RWPE1 (cell line): Measurements from ENCODE around the gene DOP1B.
"Not testable (repeated sequence)": the region's sequence is repeated elsewhere in the genome, so short reads cannot be mapped to it uniquely, and the experiment has no call there.

Source experiments
- CTCF ChIA-PET: fragments of 350-600 bp; sonication (Branson Sonifier 250); formaldehyde crosslinking; extraction: SDS; loops from one replicate; lab custom pipeline; 2021; lab: Yijun Ruan, JAX
- POLR2A ChIA-PET: fragments of 400-600 bp; formaldehyde crosslinking; extraction: SDS; loops from one replicate; lab custom pipeline; 2020; ENCODE audit warnings: antibody characterized with exemption; ENCODE audit not compliant: low non-redundant PET; lab: Yijun Ruan, JAX
- DNase-seq: peaks from one replicate; pipeline ENCODE4 v3.0.0; 2012; ENCODE audit warnings: low spot score
- H3K27ac ChIP-seq: fragments of 450-650 bp; 2 replicates; pipeline ENCODE4 v1.5.1; 2017
- TF ChIP-seq, protein P1 (sequence below): fragments of 450-650 bp; conservative IDR thresholded peaks from 2 replicates; pipeline ENCODE4 v1.5.1; 2017; ENCODE audit warnings: low read depth, mild to moderate bottlenecking

The DOP1B gene

DNA sequence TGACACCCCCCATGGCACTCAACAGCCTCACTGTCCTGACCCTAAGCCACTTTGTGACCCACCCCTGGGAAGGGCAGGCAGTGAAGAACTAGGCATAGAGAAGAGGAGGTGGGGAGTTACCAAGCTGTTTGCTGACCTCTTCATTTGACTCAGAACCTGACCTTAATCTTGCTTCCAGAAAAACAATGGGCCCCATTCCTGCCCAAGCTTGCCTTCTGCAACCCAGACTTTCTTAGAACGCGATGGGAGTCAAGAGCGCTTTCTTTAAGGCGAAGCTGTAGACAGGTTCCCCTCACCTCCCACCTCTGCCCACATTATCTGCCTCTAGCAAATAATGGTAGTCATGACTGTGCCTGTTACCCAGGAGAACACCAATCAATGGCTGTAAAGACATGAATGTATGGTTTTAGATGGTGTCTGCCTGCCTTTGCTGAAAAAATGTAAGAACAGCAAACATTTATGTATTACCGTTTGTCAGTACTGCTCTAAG is 30.0 kb upstream of the DOP1B start:
- no peak for DNase-seq

DNA sequence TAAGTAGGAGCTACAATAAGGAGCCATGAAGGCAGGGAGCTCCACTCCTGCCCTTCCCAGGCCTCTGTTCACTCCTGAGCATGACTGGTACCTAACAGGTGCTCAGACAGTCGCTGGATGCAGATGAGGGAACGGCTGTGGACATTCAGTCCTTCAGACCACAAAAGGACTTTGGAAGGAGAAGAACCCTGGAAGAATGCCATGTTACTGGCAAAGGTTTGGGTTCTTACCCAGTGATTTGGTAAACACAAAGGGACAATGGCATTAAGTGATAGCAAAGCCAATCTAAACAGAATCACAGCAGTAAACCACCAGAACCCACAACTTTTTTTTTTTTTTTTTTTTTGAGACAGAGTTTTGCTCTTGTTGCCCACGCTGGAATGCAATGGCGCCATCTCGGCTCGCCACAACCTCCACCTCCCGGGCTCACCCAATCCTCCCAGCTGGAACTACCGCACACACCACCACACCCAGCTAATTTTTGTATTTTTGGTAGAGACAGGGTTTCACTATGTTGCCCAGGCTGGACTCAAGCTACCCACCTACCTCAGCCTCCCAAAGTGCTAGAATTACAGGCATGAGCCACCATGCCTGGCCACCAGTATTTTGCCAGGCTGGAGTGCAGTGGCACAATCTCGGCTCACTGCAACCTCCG is 29.2 kb upstream of the DOP1B start:
- CTCF ChIA-PET, result interaction anchor here (0.7 to 0.8 kb wide), 4 partner anchors 7 to 1235 kb away, joined by 3 to 5 read pairs (median 4); partner anchors contain the start of gene CBR3
- DNase-seq, result no peak
- POLR2A ChIA-PET, result no interaction called here
- peak overlapping the region; percentile 28; the same call in 1 of the 2 replicates for H3K27ac ChIP-seq
- TF ChIP-seq, protein P1, sequence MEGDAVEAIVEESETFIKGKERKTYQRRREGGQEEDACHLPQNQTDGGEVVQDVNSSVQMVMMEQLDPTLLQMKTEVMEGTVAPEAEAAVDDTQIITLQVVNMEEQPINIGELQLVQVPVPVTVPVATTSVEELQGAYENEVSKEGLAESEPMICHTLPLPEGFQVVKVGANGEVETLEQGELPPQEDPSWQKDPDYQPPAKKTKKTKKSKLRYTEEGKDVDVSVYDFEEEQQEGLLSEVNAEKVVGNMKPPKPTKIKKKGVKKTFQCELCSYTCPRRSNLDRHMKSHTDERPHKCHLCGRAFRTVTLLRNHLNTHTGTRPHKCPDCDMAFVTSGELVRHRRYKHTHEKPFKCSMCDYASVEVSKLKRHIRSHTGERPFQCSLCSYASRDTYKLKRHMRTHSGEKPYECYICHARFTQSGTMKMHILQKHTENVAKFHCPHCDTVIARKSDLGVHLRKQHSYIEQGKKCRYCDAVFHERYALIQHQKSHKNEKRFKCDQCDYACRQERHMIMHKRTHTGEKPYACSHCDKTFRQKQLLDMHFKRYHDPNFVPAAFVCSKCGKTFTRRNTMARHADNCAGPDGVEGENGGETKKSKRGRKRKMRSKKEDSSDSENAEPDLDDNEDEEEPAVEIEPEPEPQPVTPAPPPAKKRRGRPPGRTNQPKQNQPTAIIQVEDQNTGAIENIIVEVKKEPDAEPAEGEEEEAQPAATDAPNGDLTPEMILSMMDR, result no peak

More for the DNA sequence above, 30.0 kb upstream of the DOP1B start:
- TF ChIP-seq, protein P1, result no peak
- peak overlapping the region; percentile 74 for H3K27ac ChIP-seq
- POLR2A ChIA-PET, result interaction anchor here (0.7 kb wide), 1 partner anchor 1390 kb away, joined by 3 read pairs; no protein-coding TSS in a partner anchor
- CTCF ChIA-PET, result interaction anchor here (0.5 to 1.5 kb wide), 6 partner anchors 8 to 1827 kb away, joined by 3 to 4 read pairs (median 3); partner anchors contain the start of gene CBR3

DNA sequence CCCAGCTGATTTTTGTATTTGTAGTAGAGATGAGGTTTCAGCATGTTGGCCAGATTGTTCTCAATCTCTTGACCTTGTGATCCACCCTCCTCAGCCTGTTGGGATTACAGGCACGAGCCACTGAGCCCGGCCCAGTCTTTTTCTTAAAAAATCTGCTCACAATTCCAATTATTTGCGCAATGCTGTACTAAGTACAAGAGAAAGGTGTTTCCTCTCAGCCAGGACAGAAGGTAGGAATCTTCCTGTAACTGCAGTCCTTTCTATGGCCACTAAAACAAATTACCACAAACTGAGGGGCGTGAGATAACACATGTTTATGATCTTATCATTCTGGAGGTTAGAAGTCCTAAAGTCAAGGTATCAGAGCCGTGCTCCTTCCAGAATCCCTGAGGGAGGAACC is 28.6 kb upstream of the DOP1B start:
- H3K27ac ChIP-seq, result peak overlapping the region; percentile 28; the same call in 1 of the 2 replicates
- DNase-seq, result no peak
- ChIA-PET POLR2A (no interaction called here), CTCF (interaction anchor here (0.8 kb wide), 1 partner anchor 1235 kb away, joined by 5 read pairs; no protein-coding TSS in a partner anchor)
- TF ChIP-seq, protein P1, result no peak

DNA sequence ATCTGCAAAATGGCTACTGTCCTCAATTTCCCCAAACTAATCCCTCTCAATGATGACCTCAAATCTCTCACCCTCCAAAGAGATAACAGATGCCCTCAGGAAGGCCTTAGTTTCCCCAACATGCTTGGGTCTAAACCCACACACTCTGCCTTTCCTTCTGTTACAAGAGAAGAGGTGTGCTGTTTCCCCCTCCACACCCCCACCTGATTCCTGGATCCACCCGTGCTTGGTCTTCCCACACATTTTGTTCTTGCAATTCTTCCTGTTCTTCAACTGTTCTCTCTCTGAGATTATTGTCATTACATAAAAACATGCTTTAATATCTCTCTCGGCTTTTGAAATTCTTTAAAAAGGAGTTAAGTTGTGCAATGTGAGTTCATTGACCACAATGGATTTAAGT is 27.4 kb upstream of the DOP1B start:
- H3K27ac ChIP-seq, result peak overlapping the region; percentile 50; the same call in 1 of the 2 replicates

DNA sequence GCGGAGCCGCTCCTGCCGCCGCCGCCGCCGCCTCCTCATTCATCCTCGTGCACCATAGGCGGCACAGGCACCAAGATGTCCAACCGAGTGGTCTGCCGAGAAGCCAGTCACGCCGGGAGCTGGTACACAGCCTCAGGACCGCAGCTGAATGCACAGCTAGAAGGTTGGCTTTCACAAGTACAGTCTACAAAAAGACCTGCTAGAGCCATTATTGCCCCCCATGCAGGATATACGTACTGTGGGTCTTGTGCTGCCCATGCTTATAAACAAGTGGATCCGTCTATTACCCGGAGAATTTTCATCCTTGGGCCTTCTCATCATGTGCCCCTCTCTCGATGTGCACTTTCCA is 26.2 kb upstream of the DOP1B start:
- CTCF ChIA-PET, DNase-seq, POLR2A ChIA-PET: not testable (repeated sequence)
- peak overlapping the region; percentile 50 for H3K27ac ChIP-seq

More for the DNA sequence above, 27.4 kb upstream of the DOP1B start:
- ChIA-PET CTCF (no interaction called here), POLR2A (no interaction called here)
- no peak for DNase-seq
- TF ChIP-seq, protein P1, result no peak

DNA sequence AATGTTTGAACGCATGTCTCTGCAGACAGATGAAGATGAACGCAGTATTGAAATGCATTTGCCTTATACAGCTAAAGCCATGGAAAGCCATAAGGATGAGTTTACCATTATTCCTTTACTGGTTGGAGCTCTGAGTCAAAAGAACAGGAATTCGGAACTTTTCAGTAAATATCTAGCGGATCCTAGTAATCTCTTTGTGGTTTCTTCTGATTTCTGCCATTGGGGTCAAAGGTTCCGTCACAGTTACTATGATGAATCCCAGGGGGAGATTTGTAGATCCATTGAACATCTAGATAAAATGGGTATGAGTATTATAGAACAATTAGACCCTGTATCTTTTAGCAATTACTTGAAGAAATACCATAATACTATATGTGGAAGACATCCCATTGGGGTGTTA is 25.8 kb upstream of the DOP1B start:
- POLR2A ChIA-PET, H3K27ac ChIP-seq, CTCF ChIA-PET, DNase-seq: not testable (repeated sequence)

DNA sequence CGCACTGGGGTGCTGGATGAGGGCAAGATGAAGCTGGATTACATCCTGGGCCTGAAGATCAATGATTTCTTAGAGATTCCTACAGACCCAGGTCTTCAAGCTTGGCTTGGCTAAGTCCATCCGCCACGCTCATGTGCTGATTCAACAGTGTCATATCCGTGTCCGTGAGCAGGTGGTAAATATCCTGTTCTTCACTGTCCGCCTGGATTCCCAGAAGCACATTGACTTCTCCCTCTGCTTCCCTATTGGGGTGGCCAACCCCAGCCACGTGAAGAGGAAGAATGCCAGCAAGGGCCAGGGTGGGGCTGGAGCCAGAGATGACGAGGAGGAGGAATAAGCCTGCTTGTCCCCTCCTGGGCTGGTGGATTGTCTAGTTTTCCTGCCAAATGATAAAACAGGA is 23.9 kb upstream of the DOP1B start:
- H3K27ac ChIP-seq, result no peak overlapping the region
- POLR2A ChIA-PET, result no interaction called here
- no peak for DNase-seq
- TF ChIP-seq, protein P1, result no peak
- CTCF ChIA-PET, result no interaction called here
